K562 (cell line): ENCODE data around the gene ZMYM4. TPM values are rescaled to one million over a fixed set of nuclear protein-coding genes. Genes with fewer than 3 reads are reported as not detected.

Experiments
- ARID4B ChIP-seq: sonication (generic); formaldehyde crosslinking; IDR thresholded peaks from 2 replicates; pipeline ENCODE4 v1.8.0; 2022; ENCODE audit warnings: mild to moderate bottlenecking, missing genetic modification reagents
- CCNT2 ChIP-seq: IDR thresholded peaks from 2 replicates; pipeline ENCODE4 v1.6.1; 2011; ENCODE audit warnings: borderline replicate concordance, low read depth, mild to moderate bottlenecking, moderate library complexity, mixed read lengths, low read length; ENCODE audit not compliant: insufficient read length; ENCODE audit errors: extremely low read depth
- FOXA3 ChIP-seq, 2 experiments: fragments of 450-650 bp in 1 of 2; sonication (generic) in 1 of 2; formaldehyde crosslinking; IDR thresholded peaks in 1 of 2; conservative IDR thresholded peaks in 1 of 2; 2 replicates each; pipeline versions ENCODE4 v1.4.0 to v1.8.0; 2020 to 2022; ENCODE audit warnings: mild to moderate bottlenecking in 2 of 2, missing genetic modification reagents in 1 of 2
- FOXJ2 ChIP-seq: fragments of 200-800 bp; sonication (Bioruptor generic); IDR thresholded peaks from 2 replicates; pipeline ENCODE4 v1.6.1; 2016; ENCODE audit warnings: missing genetic modification characterization, missing compliant biosample characterization
- FOXP1 ChIP-seq: sonication (generic); formaldehyde crosslinking; IDR thresholded peaks from 2 replicates; pipeline ENCODE4 v1.8.0; 2022; ENCODE audit warnings: mild to moderate bottlenecking, missing genetic modification reagents
- HMBOX1 ChIP-seq: sonication (generic); IDR thresholded peaks from 2 replicates; pipeline ENCODE4 v1.6.1; 2016
- HSF4 ChIP-seq: fragments of 250-450 bp; sonication (Bioruptor Pico); IDR thresholded peaks from 2 replicates; pipeline ENCODE4 v2.1.2; 2022; ENCODE audit warnings: mild to moderate bottlenecking, moderate library complexity, borderline replicate concordance
- ILK ChIP-seq: fragments of 450-650 bp; IDR thresholded peaks from 2 replicates; pipeline ENCODE4 v1.6.1; 2016; ENCODE audit warnings: missing genetic modification characterization, low read depth, mild to moderate bottlenecking, missing compliant biosample characterization, moderate library complexity, borderline replicate concordance
- KLF16 ChIP-seq: IDR thresholded peaks from 2 replicates; pipeline ENCODE4 v1.6.1; 2016; ENCODE audit warnings: antibody characterized with exemption
- LEF1 ChIP-seq: fragments of 450-650 bp; IDR thresholded peaks from 2 replicates; pipeline ENCODE4 v1.6.1; 2016; ENCODE audit warnings: mild to moderate bottlenecking
- MEF2A ChIP-seq: IDR thresholded peaks from 2 replicates; pipeline ENCODE4 v1.6.1; 2011; ENCODE audit warnings: low read depth, mild to moderate bottlenecking, low read length, moderate library complexity; ENCODE audit not compliant: control insufficient read depth
- MYNN ChIP-seq, 2 experiments: sonication (generic); formaldehyde crosslinking in 1 of 2; IDR thresholded peaks; 2 replicates each; pipeline versions ENCODE4 v1.5.0 to v1.6.1; 2016 to 2020; ENCODE audit warnings: antibody characterized with exemption in 1 of 2, missing genetic modification reagents in 1 of 2
- NCOA1 ChIP-seq: fragments of 450-650 bp; IDR thresholded peaks from 2 replicates; pipeline ENCODE4 v1.6.1; 2016; ENCODE audit warnings: low read depth
- NR4A1 ChIP-seq, 2 experiments: fragments of 250-450 bp in 1 of 2; fragments of 450-650 bp in 1 of 2; sonication (Bioruptor Pico) in 1 of 2; IDR thresholded peaks; 2 replicates each; pipeline versions ENCODE4 v1.4.0 to v1.6.1; 2016 to 2020; ENCODE audit warnings: mild to moderate bottlenecking in 2 of 2, missing compliant biosample characterization in 1 of 2, missing genetic modification characterization in 1 of 2, moderate library complexity in 1 of 2
- POLR2A ChIP-seq: fragments of 450-650 bp; conservative IDR thresholded peaks from 2 replicates; pipeline ENCODE4 v1.6.1; 2016
- RBM34 ChIP-seq: fragments of 200-400 bp; formaldehyde crosslinking; IDR thresholded peaks from 2 replicates; pipeline ENCODE4 v1.6.1; 2018; ENCODE audit warnings: low read length, borderline replicate concordance; ENCODE audit not compliant: insufficient read depth
- SMARCA4 ChIP-seq: fragments of 450-650 bp; IDR thresholded peaks from 2 replicates; pipeline ENCODE4 v1.6.1; 2016
- SMARCB1 ChIP-seq: IDR thresholded peaks from 2 replicates; pipeline ENCODE4 v1.6.1; 2011; ENCODE audit warnings: improper control_type of control experiment, low read depth; ENCODE audit not compliant: insufficient read length
- TOE1 ChIP-seq, 2 experiments: fragments of 450-650 bp in 1 of 2; sonication (generic) in 1 of 2; formaldehyde crosslinking in 1 of 2; IDR thresholded peaks; 2 replicates each; pipeline versions ENCODE4 v1.7.1 to v1.8.0; 2016 to 2022; ENCODE audit warnings: borderline replicate concordance in 2 of 2, mild to moderate bottlenecking in 2 of 2, antibody characterized with exemption in 1 of 2, inconsistent platforms in 1 of 2, low read depth in 1 of 2, missing genetic modification reagents in 1 of 2, moderate library complexity in 1 of 2
- TSC22D4 ChIP-seq: fragments of 450-650 bp; IDR thresholded peaks from 2 replicates; pipeline ENCODE4 v1.6.1; 2016; ENCODE audit warnings: missing genetic modification characterization, missing biosample characterization, control low read depth
- U2AF2 ChIP-seq: fragments of 200-400 bp; formaldehyde crosslinking; optimal IDR thresholded peaks from 2 replicates; pipeline ENCODE3; 2017; ENCODE audit warnings: low read depth, mild to moderate bottlenecking, low read length
- ZNF41 ChIP-seq: fragments of 250-450 bp; sonication (Bioruptor Pico); conservative IDR thresholded peaks from 2 replicates; pipeline ENCODE4 v1.4.0; 2020; ENCODE audit warnings: mild to moderate bottlenecking
- ZNF507 ChIP-seq: conservative IDR thresholded peaks from 2 replicates; pipeline ENCODE4 v1.6.1; 2017; ENCODE audit warnings: missing genetic modification characterization, missing compliant biosample characterization
- polyA plus RNA-seq, 8 experiments: library from polyadenylated mRNA; depleted of rRNA in 4 of 8; stranded (reverse) in 5 of 8; unstranded in 3 of 8; fragments of >200 nt; fragmentation: Nextera tagmentation in 2 of 8; fragmentation: Illumina TruSeq in 1 of 8; extraction: Ambion mirVana in 2 of 8; extraction: Trizol in 1 of 8; gene quantifications; 2 replicates each; pipeline versions ENCODE4 v1.2.1 to v1.2.3, GENCODE V29; 2011 to 2014; ENCODE audit warnings: inconsistent platforms in 1 of 8, missing spikeins in 1 of 8
- total RNA-seq, 7 experiments: library from RNA; depleted of rRNA in 6 of 7; stranded (reverse); fragments of >200 nt in 6 of 7; fragmentation: Illumina TruSeq in 2 of 7; extraction: Trizol in 2 of 7; gene quantifications; 2 replicates each; pipeline versions ENCODE4 v1.2.1 to v1.2.3, GENCODE V29; 2011 to 2021; ENCODE audit warnings: low replicate concordance in 1 of 7
- TF ChIP-seq, protein P1 (sequence below): sonication (generic); formaldehyde crosslinking; IDR thresholded peaks from 2 replicates; pipeline ENCODE4 v1.8.0; 2022; ENCODE audit warnings: missing genetic modification reagents, mild to moderate bottlenecking, borderline replicate concordance

ZMYM4 gene
- total and polyA plus RNA-seq, 9 of the 15 experiments (the other 6 are each of a cell fraction or from before 2014, with no cell fraction given) = 15.2 to 77.2 (median 63.3) TPM

DNA sequence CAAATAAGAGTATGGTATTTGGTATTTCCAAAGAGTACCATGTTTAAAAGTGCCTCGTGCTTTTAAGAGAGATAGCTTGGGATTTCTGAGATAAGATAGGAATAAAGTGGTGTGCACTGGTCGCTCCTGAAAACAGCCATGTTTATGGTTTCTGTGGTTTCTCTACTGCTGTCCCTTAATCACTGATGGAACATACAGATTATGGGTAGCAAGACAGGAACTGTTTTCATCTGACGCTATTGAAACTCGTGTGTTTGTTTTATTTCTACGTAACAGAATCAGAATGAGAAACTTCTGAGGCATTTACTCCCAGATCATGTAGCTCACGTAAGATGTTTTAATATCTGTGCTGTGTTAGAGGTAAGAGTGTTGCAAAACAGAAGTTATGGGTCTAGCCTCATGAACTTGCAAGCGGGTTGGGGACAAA is 162.7 kb downstream of the ZMYM4 start (continued):
- no peak for TF ChIP-seq ZNF507 (tag)
- TF ChIP-seq ARID4B = no peak
- peak; percentile 49 for TF ChIP-seq CCNT2
- TF ChIP-seq, protein P1, sequence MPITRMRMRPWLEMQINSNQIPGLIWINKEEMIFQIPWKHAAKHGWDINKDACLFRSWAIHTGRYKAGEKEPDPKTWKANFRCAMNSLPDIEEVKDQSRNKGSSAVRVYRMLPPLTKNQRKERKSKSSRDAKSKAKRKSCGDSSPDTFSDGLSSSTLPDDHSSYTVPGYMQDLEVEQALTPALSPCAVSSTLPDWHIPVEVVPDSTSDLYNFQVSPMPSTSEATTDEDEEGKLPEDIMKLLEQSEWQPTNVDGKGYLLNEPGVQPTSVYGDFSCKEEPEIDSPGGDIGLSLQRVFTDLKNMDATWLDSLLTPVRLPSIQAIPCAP (CRISPR knock-in tag) = no peak
- TF ChIP-seq MEF2A = no peak
- TF ChIP-seq FOXA3 (CRISPR knock-in tag; conservative IDR thresholded peaks at IDR 0.05 in 1 of 2, IDR thresholded peaks at IDR 0.05 in 1 of 2) = no peak
- 0 out of 2 replicates have a peak, but pooled peaks have one; percentile 27 for TF ChIP-seq LEF1
- peak; percentile 79; the same call in 1 of the 2 replicates for TF ChIP-seq FOXJ2 (tag)
- no peak for TF ChIP-seq NCOA1
- TF ChIP-seq SMARCB1 = no peak
- TF ChIP-seq RBM34 = no peak
- no peak for TF ChIP-seq U2AF2
- no peak for TF ChIP-seq ILK (tag)
- no peak for TF ChIP-seq HSF4 (CRISPR knock-in tag)
- TF ChIP-seq HMBOX1 = no peak
- TF ChIP-seq FOXP1 (CRISPR knock-in tag) = no peak
- TF ChIP-seq NR4A1 (CRISPR knock-in tag; IDR thresholded peaks at IDR 0.05) = no peak
- TF ChIP-seq NR4A1 (tag; IDR thresholded peaks at IDR 0.05) = no peak
- peak; percentile 66; the same call in 1 of the 2 replicates for TF ChIP-seq SMARCA4
- TF ChIP-seq ZNF41 = no peak
- TF ChIP-seq MYNN (IDR thresholded peaks at IDR 0.05) = no peak
- no peak for TF ChIP-seq MYNN (CRISPR knock-in tag; IDR thresholded peaks at IDR 0.05)
- no peak for TF ChIP-seq TSC22D4 (tag)
- no peak for TF ChIP-seq TOE1 (IDR thresholded peaks at IDR 0.05; ENCODE audit: borderline replicate concordance)
- no peak for TF ChIP-seq TOE1 (CRISPR knock-in tag; IDR thresholded peaks at IDR 0.05; ENCODE audit: borderline replicate concordance, low read depth)
- no peak for TF ChIP-seq KLF16
- TF ChIP-seq POLR2A = no peak
